ENCODE data around the gene PKD1.

The PKD1 gene

GRCh38 chr16:2093793-2094192, 41.9 kb downstream of the PKD1 start:
- DNase-seq (ENCODE audit: insufficient read length), result no peak
- no peak for FAIRE-seq
- TF ChIP-seq POLR2A (IDR thresholded peaks at IDR 0.05; ENCODE audit: low read depth, low read length) (no peak), POLR2AphosphoS5 (IDR thresholded peaks at IDR 0.05; ENCODE audit: low read depth, low read length) (no peak), TAF1 (IDR thresholded peaks at IDR 0.05; ENCODE audit: borderline replicate concordance, low read depth, low read length) (no peak)

- FAIRE-seq, result no peak
- DNase-seq (ENCODE audit: insufficient read length), result no peak
- TF ChIP-seq POLR2AphosphoS5 (IDR thresholded peaks at IDR 0.05; ENCODE audit: low read depth, low read length), result no peak
- no peak for TF ChIP-seq POLR2A (IDR thresholded peaks at IDR 0.05; ENCODE audit: low read depth, low read length)
- no peak for TF ChIP-seq TAF1 (IDR thresholded peaks at IDR 0.05; ENCODE audit: borderline replicate concordance, low read depth, low read length)
These were observed 42.8 kb downstream of the PKD1 start for GRCh38 chr16:2092866-2093265.

- TF ChIP-seq POLR2A (IDR thresholded peaks at IDR 0.05; ENCODE audit: low read depth, low read length) (no peak), POLR2AphosphoS5 (IDR thresholded peaks at IDR 0.05; ENCODE audit: low read depth, low read length) (no peak), TAF1 (IDR thresholded peaks at IDR 0.05; ENCODE audit: borderline replicate concordance, low read depth, low read length) (no peak)
- FAIRE-seq, result no peak
- no peak for DNase-seq (ENCODE audit: insufficient read length)
These were observed 43.5 kb downstream of the PKD1 start for GRCh38 chr16:2092256-2092620.

DNA sequence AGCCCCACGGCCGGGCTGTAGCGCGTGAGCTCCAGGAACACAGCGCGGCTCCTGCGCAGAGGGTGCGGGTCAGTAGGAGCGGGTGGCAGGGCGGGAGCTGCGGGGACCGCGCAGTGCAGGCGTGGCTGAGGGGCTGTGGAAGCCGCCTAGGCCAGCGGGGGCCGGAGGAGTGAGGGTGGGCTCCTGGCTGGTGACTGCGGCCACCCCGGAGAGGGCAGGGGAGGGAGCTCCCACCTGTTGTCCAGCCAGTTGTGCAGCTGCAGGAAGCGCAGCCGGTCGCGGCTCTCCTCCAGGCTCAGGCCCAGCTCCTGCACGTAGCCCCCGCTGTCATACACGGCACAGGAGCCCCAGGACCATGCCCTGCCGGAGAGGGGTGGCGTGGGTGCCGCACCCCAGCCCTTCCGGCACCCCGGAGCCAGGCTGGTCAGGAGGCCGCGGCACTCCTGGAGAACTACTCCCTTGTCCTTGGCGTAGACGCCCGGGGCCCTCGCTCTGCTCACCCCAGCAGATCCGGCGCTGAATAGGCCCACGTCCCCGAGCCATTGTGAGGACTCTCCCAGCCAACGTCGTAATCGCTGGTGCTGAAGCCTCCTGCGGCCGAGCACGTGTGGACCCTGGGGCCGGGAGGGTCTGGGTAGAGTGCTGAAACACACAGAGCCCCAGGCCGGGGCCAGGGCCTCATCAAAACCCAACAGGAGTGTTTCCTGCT, 44.0 kb downstream of the PKD1 start:
- no peak for FAIRE-seq
- no peak for DNase-seq (ENCODE audit: insufficient read length)
- no peak for TF ChIP-seq POLR2A (IDR thresholded peaks at IDR 0.05; ENCODE audit: low read depth, low read length)
- no peak for TF ChIP-seq TAF1 (IDR thresholded peaks at IDR 0.05; ENCODE audit: borderline replicate concordance, low read depth, low read length)
- TF ChIP-seq POLR2AphosphoS5 (IDR thresholded peaks at IDR 0.05; ENCODE audit: low read depth, low read length), result no peak

DNA sequence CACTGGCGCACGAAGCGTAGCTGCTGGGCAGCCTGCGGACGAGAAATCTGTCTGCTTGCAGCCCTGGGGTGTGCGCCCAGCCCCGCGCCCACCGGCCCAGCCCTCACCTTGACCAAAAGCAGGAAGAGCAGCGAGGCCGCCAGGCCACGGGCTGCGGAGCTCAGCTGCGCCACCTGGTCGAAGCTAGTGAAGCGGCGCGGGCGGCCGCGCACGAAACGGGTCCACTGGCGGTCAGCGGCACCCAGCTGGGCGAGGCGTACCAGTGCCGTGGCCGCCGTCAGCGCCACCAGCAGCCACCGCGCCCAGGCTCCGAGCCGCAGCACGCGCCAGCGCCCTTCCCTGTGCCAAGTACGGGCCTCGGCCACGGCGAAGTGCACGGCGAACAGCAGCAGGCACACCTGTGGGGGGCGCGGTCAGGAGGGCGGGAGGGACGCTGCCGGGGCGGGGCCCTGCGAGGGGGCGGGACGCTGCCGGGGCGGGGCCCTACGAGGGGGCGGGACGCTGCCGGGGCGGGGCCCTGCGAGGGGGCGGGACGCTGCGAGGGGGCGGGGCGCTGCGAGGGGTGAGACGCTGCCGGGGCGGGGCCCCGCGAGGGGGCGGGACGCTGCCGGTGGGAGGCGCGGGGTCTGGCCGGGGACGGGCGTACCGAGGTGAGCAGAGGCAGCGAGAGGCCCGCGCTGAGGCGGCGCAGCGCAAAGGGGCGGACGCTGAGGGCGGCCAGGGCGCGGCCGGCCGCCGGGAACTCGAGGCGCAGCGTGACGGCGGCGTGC, 44.7 kb downstream of the PKD1 start:
- DNase-seq (ENCODE audit: insufficient read length) (no peak), FAIRE-seq (no peak)
- no peak for TF ChIP-seq POLR2A (IDR thresholded peaks at IDR 0.05; ENCODE audit: low read depth, low read length)
- no peak for TF ChIP-seq TAF1 (IDR thresholded peaks at IDR 0.05; ENCODE audit: borderline replicate concordance, low read depth, low read length)
- TF ChIP-seq POLR2AphosphoS5 (IDR thresholded peaks at IDR 0.05; ENCODE audit: low read depth, low read length), result no peak

- DNase-seq (ENCODE audit: insufficient read length), result no peak
- no peak for FAIRE-seq
- no peak for TF ChIP-seq POLR2AphosphoS5 (IDR thresholded peaks at IDR 0.05; ENCODE audit: low read depth, low read length)
- TF ChIP-seq POLR2A (IDR thresholded peaks at IDR 0.05; ENCODE audit: low read depth, low read length), result no peak
- no peak for TF ChIP-seq TAF1 (IDR thresholded peaks at IDR 0.05; ENCODE audit: borderline replicate concordance, low read depth, low read length)
These were observed 45.3 kb downstream of the PKD1 start for GRCh38 chr16:2090481-2090776.

GRCh38 chr16:2089706-2090480, 45.8 kb downstream of the PKD1 start:
- no peak for TF ChIP-seq POLR2A (IDR thresholded peaks at IDR 0.05; ENCODE audit: low read depth, low read length)
- no peak for TF ChIP-seq TAF1 (IDR thresholded peaks at IDR 0.05; ENCODE audit: borderline replicate concordance, low read depth, low read length)
- TF ChIP-seq POLR2AphosphoS5 (IDR thresholded peaks at IDR 0.05; ENCODE audit: low read depth, low read length), result no peak
- DNase-seq (ENCODE audit: insufficient read length) (no peak), FAIRE-seq (no peak)

GRCh38 chr16:2088759-2089358, 46.8 kb downstream of the PKD1 start:
- DNase-seq (ENCODE audit: insufficient read length) (no peak), FAIRE-seq (no peak)
- TF ChIP-seq POLR2AphosphoS5 (IDR thresholded peaks at IDR 0.05; ENCODE audit: low read depth, low read length) (no peak), POLR2A (IDR thresholded peaks at IDR 0.05; ENCODE audit: low read depth, low read length) (no peak), TAF1 (IDR thresholded peaks at IDR 0.05; ENCODE audit: borderline replicate concordance, low read depth, low read length) (no peak)

DNA sequence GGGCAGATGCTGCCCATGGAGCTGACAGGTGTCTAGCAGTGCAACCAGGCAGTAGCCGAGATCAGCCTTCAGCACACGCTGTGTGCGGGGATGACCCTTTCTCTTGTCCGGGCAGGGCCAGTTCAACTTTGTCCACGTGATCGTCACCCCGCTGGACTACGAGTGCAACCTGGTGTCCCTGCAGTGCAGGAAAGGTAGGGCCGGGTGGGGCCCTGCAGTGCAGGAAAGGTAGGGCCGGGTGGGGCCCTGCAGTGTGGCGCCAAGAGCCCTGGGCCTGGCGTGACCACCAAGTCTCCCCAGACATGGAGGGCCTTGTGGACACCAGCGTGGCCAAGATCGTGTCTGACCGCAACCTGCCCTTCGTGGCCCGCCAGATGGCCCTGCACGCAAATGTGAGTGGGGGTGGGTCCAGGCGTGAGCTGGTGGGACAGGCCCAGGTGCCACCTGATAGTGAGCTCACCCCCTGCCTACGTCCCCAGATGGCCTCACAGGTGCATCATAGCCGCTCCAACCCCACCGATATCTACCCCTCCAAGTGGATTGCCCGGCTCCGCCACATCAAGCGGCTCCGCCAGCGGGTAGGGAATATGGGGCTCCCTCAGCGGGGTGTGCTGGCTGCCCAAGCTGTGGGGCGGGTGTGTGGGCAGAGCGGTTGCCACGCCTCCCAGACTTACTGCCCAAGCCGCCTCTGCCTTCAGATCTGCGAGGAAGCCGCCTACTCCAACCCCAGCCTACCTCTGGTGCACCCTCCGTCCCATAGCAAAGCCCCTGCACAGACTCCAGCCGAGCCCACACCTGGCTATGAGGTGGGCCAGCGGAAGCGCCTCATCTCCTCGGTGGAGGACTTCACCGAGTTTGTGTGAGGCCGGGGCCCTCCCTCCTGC, 47.7 kb downstream of the PKD1 start:
- no peak for TF ChIP-seq TAF1 (IDR thresholded peaks at IDR 0.05; ENCODE audit: borderline replicate concordance, low read depth, low read length)
- TF ChIP-seq POLR2AphosphoS5 (IDR thresholded peaks at IDR 0.05; ENCODE audit: low read depth, low read length), result no peak
- TF ChIP-seq POLR2A (IDR thresholded peaks at IDR 0.05; ENCODE audit: low read depth, low read length), result no peak
- DNase-seq (ENCODE audit: insufficient read length), result no peak
- FAIRE-seq, result no peak

DNA sequence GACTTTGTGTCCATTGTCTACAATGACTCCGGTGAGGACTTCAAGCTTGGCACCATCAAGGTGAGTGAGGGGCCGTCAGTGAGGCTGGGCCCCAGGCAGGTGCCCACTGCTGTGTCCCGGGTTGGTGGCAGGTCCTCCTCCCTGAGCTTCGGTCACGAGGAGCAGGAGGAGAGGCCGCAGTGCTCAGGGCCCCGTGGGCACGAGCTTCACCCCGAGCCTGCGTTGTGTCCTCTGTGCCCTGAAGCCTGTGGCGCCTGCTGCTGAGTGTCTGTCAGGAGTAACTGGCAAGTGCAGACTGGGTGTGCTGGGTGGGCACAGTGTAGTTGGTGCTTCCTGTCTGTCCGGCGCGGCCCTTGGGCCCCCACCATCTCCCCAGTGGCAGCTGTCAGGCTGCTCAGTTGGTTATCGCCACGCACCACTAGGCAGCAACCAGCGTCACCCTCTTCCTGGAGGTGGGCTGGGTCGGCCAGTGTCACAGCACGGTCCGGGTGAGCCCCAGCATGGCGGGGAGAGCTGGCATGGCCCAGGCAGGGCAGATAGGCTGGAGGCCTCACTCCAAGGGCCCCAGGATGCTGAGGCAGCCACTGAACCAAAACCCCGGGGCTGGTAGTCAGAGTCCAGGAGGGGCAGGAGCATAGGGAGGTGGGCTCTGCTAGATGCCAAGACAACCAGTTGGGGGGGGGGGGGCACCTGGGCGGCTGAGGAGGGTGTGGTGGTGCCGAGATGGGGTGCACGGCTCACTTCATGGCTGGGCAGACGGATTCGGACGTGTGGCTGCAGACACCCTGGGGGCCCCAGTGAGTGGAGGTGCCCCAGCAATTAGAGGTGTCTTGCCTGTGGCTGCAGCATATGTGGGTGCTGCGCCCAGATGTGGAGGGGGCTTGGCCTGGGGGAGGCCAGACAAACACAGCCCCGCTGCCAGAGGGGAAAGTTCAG, 48.6 kb downstream of the PKD1 start:
- DNase-seq (ENCODE audit: insufficient read length) (no peak), FAIRE-seq (no peak)
- TF ChIP-seq TAF1 (IDR thresholded peaks at IDR 0.05; ENCODE audit: borderline replicate concordance, low read depth, low read length) (no peak), POLR2AphosphoS5 (IDR thresholded peaks at IDR 0.05; ENCODE audit: low read depth, low read length) (no peak), POLR2A (IDR thresholded peaks at IDR 0.05; ENCODE audit: low read depth, low read length) (no peak)

All from GM12892 (cell line).